ENCODE measurements around the gene TFDP1.

GRCh38 chr13:113596321-113597200 lies 12.0 kb downstream of the TFDP1 start:
- no peak for TF ChIP-seq CTCF (IDR thresholded peaks at IDR 0.05)
- no peak for TF ChIP-seq POLR2AphosphoS5 (IDR thresholded peaks at IDR 0.05)
